Calu3 (cell line): ENCODE measurements around the gene CFAP73. TPM values are rescaled to one million over a fixed set of nuclear protein-coding genes. Genes with fewer than 3 reads are reported as not detected.
A peak's percentile ranks its signal among the peaks of the same experiment; 100 is the strongest.

Experiments used
- BruUV-seq: library from RNA; stranded (reverse); fragments of 400-500 nt; replicated peaks from 2 replicates; lab custom pipeline; 2021; lab: Mats Ljungman, UMichigan
- CTCF ChIA-PET: fragments of 300-600 bp; sonication (Branson Sonifier 250); formaldehyde crosslinking; loops from one replicate; lab custom pipeline; 2022; ENCODE audit warnings: antibody characterized with exemption; lab: Charles Lee
- DNase-seq: peaks from one replicate; pipeline ENCODE4 v3.0.0; 2022
- H3K27ac Mint-ChIP-seq: one replicate; pipeline ENCODE4 v1.8.0; 2022; ENCODE audit warnings: mixed read lengths; ENCODE audit not compliant: unreplicated experiment
- H3K27me3 Mint-ChIP-seq: one replicate; pipeline ENCODE4 v1.8.0; 2022; ENCODE audit warnings: mixed read lengths; ENCODE audit not compliant: unreplicated experiment
- H3K36me3 Mint-ChIP-seq: one replicate; pipeline ENCODE4 v1.8.0; 2022; ENCODE audit warnings: mild to moderate bottlenecking, moderate library complexity, mixed read lengths; ENCODE audit not compliant: insufficient read depth, unreplicated experiment
- H3K4me1 Mint-ChIP-seq: one replicate; pipeline ENCODE4 v1.8.0; 2022; ENCODE audit warnings: mild to moderate bottlenecking, low read depth, mixed read lengths; ENCODE audit not compliant: unreplicated experiment
- H3K4me3 Mint-ChIP-seq: one replicate; pipeline ENCODE4 v1.8.0; 2022; ENCODE audit warnings: mild to moderate bottlenecking, low read depth, moderate library complexity, mixed read lengths; ENCODE audit not compliant: unreplicated experiment
- H3K9me3 Mint-ChIP-seq: one replicate; pipeline ENCODE4 v1.8.0; 2022; ENCODE audit warnings: low read depth, mixed read lengths; ENCODE audit not compliant: unreplicated experiment
- intact Hi-C: fragments of 100-400 bp; cut with micrococcal nuclease; formaldehyde crosslinking; loops from one replicate; pipeline ENCODE4 v1.10.0; 2022; ENCODE audit not compliant: unreplicated experiment
- total RNA-seq: library from RNA; stranded (reverse); gene quantifications from 2 replicates; pipeline ENCODE4 v1.2.3, GENCODE V29; 2022
- TF ChIP-seq, protein P1 (sequence below): fragments of 200-600 bp; IDR thresholded peaks from one replicate; pipeline ENCODE4 v1.8.0; 2022; ENCODE audit warnings: antibody characterized with exemption; ENCODE audit not compliant: unreplicated experiment

Gene CFAP73
- total RNA-seq, 1 experiment from 2014 or later, result 3.2 TPM

DNA sequence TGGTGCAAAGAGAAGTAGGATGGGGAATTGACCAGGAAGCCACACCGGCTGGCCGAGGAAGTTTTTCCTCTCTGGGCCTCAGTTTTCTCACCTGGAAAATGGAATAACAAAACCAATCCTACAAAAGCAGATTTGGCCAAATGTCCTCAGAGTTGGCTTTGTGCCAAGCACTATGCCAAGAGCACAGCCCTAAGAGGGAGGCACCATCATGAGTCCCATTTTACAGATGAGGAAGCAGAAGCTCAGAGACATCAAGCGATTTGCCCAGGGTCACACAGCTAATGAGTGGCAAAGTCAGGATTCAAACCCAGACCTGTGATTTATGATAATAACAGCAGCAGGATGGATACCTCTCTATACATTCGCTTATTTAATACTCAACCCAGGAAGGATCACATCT, 41.2 kb upstream of the CFAP73 start:
- BruUV-seq, result no TSS peak
- CTCF ChIA-PET, result interaction anchor here (0.7 kb wide), 1 partner anchor 1786 kb away, joined by 3 read pairs; no protein-coding TSS in a partner anchor

DNA sequence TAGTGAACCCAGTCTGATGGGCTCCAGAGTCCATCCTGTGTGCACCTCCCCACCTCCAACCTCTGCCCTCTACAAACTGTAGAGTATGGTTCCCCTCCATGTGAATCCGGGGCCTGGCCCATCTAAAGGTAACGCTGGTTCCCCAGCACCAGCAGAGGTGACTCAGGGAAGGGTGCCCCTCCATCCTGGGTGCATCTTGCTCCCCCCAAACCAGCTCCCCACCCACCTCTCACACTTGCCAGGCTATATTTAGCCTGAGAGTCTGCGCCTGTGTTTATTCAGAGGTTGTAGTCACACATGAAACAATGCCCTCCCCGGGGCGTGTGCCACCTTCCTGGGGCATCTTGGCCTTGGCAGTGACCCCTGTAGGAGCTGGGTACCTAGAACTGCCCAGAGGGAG, 40.2 kb upstream of the CFAP73 start:
- no peaks in the 10 kb centered on the region for H3K4me1 Mint-ChIP-seq
- intact Hi-C loops, result no loop called here
- TF ChIP-seq, protein P1, sequence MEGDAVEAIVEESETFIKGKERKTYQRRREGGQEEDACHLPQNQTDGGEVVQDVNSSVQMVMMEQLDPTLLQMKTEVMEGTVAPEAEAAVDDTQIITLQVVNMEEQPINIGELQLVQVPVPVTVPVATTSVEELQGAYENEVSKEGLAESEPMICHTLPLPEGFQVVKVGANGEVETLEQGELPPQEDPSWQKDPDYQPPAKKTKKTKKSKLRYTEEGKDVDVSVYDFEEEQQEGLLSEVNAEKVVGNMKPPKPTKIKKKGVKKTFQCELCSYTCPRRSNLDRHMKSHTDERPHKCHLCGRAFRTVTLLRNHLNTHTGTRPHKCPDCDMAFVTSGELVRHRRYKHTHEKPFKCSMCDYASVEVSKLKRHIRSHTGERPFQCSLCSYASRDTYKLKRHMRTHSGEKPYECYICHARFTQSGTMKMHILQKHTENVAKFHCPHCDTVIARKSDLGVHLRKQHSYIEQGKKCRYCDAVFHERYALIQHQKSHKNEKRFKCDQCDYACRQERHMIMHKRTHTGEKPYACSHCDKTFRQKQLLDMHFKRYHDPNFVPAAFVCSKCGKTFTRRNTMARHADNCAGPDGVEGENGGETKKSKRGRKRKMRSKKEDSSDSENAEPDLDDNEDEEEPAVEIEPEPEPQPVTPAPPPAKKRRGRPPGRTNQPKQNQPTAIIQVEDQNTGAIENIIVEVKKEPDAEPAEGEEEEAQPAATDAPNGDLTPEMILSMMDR, result no peak
- no TSS peak for BruUV-seq
- no peaks in the 10 kb centered on the region for H3K9me3 Mint-ChIP-seq
- CTCF ChIA-PET, result interaction anchor here (0.6 kb wide), 1 partner anchor 344 kb away, joined by 3 read pairs; no protein-coding TSS in a partner anchor
- H3K27ac Mint-ChIP-seq, result peak overlapping the region; percentile 39
- peaks cover 83% of the 10 kb centered on the region for H3K36me3 Mint-ChIP-seq
- no peak for DNase-seq
- H3K4me3 Mint-ChIP-seq, result no peak overlapping the region
- H3K27me3 Mint-ChIP-seq, result no peaks in the 10 kb centered on the region

More for the DNA sequence above, 41.2 kb upstream of the CFAP73 start:
- H3K36me3 Mint-ChIP-seq, result peaks cover 80% of the 10 kb centered on the region
- H3K4me3 Mint-ChIP-seq, result no peak overlapping the region
- no peaks in the 10 kb centered on the region for H3K27me3 Mint-ChIP-seq
- TF ChIP-seq, protein P1, result no peak
- no peak overlapping the region for H3K27ac Mint-ChIP-seq
- H3K9me3 Mint-ChIP-seq, result no peaks in the 10 kb centered on the region
- intact Hi-C loops, result no loop called here
- no peak for DNase-seq
- H3K4me1 Mint-ChIP-seq, result no peaks in the 10 kb centered on the region

DNA sequence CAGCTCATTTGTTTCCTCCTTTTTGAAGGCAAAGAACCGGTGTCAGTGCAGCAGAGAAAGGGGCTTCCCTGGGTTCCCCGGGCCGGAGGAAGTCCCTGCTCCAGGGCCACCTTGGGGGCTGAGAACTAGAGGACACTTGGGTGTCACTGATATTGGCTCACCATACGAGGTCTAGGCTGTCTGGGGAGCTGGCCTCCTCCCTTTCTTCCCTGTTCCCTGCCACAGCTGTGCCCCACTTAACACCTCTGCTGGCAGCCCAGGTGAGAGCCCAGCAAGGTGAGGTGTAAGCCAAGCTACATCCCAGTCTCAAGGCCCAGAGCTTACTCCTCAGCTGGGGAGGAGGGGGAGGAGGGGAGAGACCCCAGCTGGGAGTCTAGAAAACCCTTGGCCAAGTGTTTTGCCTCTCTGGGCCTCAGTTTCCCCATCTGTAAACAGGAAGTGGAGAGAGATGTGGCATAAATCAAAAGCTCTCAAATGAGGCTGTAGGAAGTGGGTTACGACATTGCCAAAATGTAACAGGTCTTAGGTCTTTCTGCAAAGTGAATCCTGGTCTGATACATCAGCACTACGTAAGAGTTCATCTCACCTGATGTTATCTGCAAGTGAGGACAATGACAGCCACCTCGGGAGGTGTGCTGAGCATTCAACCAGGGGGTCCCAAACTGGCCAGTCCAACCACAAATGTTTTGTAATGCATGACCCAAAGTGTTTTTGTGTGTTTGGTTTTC, 39.5 kb upstream of the CFAP73 start:
- BruUV-seq, result no TSS peak
- H3K36me3 Mint-ChIP-seq, result peaks cover 83% of the 10 kb centered on the region
- TF ChIP-seq, protein P1, result no peak
- no peak overlapping the region for H3K4me3 Mint-ChIP-seq
- DNase-seq, result no peak
- no peaks in the 10 kb centered on the region for H3K4me1 Mint-ChIP-seq
- no peaks in the 10 kb centered on the region for H3K27me3 Mint-ChIP-seq
- H3K9me3 Mint-ChIP-seq, result no peaks in the 10 kb centered on the region
- CTCF ChIA-PET, result interaction anchor here (0.6 kb wide), 1 partner anchor 345 kb away, joined by 3 read pairs; no protein-coding TSS in a partner anchor
- no peak overlapping the region for H3K27ac Mint-ChIP-seq
- intact Hi-C loops, result no loop called here

DNA sequence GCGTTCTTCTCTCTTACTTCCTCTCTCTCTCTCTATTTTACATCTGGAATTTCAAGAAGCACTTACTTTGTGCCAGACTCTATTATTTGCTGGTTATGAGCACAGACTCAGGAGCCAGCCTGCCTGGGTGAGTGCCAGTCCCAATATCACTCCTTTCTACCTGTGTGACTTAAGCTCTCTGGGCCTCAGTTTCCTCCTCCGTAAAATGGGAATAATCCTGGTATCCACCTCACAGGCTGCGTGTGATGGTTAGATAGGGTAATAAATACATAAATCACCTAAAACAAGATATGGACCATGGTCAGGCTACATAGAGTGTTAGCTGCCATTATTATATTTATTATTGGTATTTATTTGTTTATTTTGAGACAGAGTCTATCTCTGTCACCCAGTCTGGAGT, 38.3 kb upstream of the CFAP73 start:
- BruUV-seq, result no TSS peak
- CTCF ChIA-PET, result no interaction called here
- peaks cover 80% of the 10 kb centered on the region for H3K36me3 Mint-ChIP-seq
- H3K4me1 Mint-ChIP-seq, result no peaks in the 10 kb centered on the region
- intact Hi-C loops, result no loop called here
- DNase-seq, result no peak
- TF ChIP-seq, protein P1, result no peak
- H3K4me3 Mint-ChIP-seq, result no peak overlapping the region
- no peaks in the 10 kb centered on the region for H3K27me3 Mint-ChIP-seq
- no peaks in the 10 kb centered on the region for H3K9me3 Mint-ChIP-seq
- no peak overlapping the region for H3K27ac Mint-ChIP-seq
